Activated naive CD8-positive, alpha-beta T cell treated with anti-CD3 and anti-CD28 coated beads, Interleukin-2, amount 10 ng/mL, durations not matched to agents 7 days and 5 days (primary cell): ENCODE data around the gene JHY. TPM values are rescaled to one million over a fixed set of nuclear protein-coding genes. Genes with fewer than 3 reads are reported as not detected.

ENCODE experiments used
- ATAC-seq: fragments of 150-1000 bp; cut with Tn5 transposase; one replicate; pipeline ENCODE4 v1.10.0; 2021; ENCODE audit warnings: low read depth, moderate library complexity
- POLR2A ChIA-PET: fragments of 350-600 bp; sonication (Branson Sonifier 250); formaldehyde crosslinking; loops from one replicate; lab custom pipeline; 2021; ENCODE audit warnings: antibody characterized with exemption; lab: Charles Lee
- DNase-seq: peaks from one replicate; pipeline ENCODE4 v3.0.0; 2021
- H3K27ac Mint-ChIP-seq: one replicate; pipeline ENCODE4 v1.8.0; 2022; ENCODE audit warnings: mild to moderate bottlenecking, mixed read lengths
- H3K27me3 Mint-ChIP-seq: one replicate; pipeline ENCODE4 v1.8.0; 2022; ENCODE audit warnings: mild to moderate bottlenecking, moderate library complexity, mixed read lengths
- H3K36me3 Mint-ChIP-seq: one replicate; pipeline ENCODE4 v1.8.0; 2021; ENCODE audit warnings: mild to moderate bottlenecking, mixed read lengths
- H3K4me1 Mint-ChIP-seq: one replicate; pipeline ENCODE4 v1.8.0; 2021; ENCODE audit warnings: mixed read lengths
- H3K4me3 Mint-ChIP-seq: one replicate; pipeline ENCODE4 v1.8.0; 2022; ENCODE audit warnings: mild to moderate bottlenecking, moderate library complexity, mixed read lengths
- H3K9me3 Mint-ChIP-seq: one replicate; pipeline ENCODE4 v1.8.0; 2021; ENCODE audit warnings: mixed read lengths
- total RNA-seq, 2 experiments: library from RNA; stranded (reverse); gene quantifications; one replicate each; pipeline ENCODE4 v1.2.3, GENCODE V29; 2021

Gene JHY
- total RNA-seq, 2 experiments from 2014 or later, result 5.5 to 6.2 TPM

- no peak for ATAC-seq
- peaks cover 3% of the 10 kb centered on the region for H3K9me3 Mint-ChIP-seq
- H3K4me1 Mint-ChIP-seq, result peaks cover 27% of the 10 kb centered on the region
- H3K36me3 Mint-ChIP-seq, result peaks cover 3% of the 10 kb centered on the region
- POLR2A ChIA-PET, result no interaction called here
- no peak for DNase-seq
- peaks cover 95% of the 10 kb centered on the region for H3K27me3 Mint-ChIP-seq
- H3K4me3 Mint-ChIP-seq, result no peak overlapping the region
- peak overlapping the region; percentile 7 for H3K27ac Mint-ChIP-seq
These were observed 97.4 kb downstream of the JHY start for GRCh38 chr11:122979815-122980595.

GRCh38 chr11:122981388-122982264, 99.1 kb downstream of the JHY start, which contains the start of gene BSX:
Gene BSX (minus strand): TSS chr11:122981834. CDS start chr11:122981671, 163 bp downstream.
- peaks cover 23% of the 10 kb centered on the region for H3K4me1 Mint-ChIP-seq
- peaks cover 93% of the 10 kb centered on the region for H3K27me3 Mint-ChIP-seq
- peaks cover 3% of the 10 kb centered on the region for H3K36me3 Mint-ChIP-seq
- peak within 1 kb of the TSS; percentile 6 for H3K27ac Mint-ChIP-seq
- ATAC-seq, result peak; percentile 69
- H3K9me3 Mint-ChIP-seq, result peaks cover 3% of the 10 kb centered on the region
- peak; percentile 81 for DNase-seq
- POLR2A ChIA-PET, result no interaction called here
- no peak within 1 kb of the TSS for H3K4me3 Mint-ChIP-seq

- no peaks in the 10 kb centered on the region for H3K36me3 Mint-ChIP-seq
- peaks cover 11% of the 10 kb centered on the region for H3K4me1 Mint-ChIP-seq
- DNase-seq, result no peak
- no peak for ATAC-seq
- POLR2A ChIA-PET, result no interaction called here
- H3K27ac Mint-ChIP-seq, result no peak overlapping the region
- no peaks in the 10 kb centered on the region for H3K9me3 Mint-ChIP-seq
- peak overlapping the region; percentile 89 for H3K4me3 Mint-ChIP-seq
- peaks cover 90% of the 10 kb centered on the region for H3K27me3 Mint-ChIP-seq
These were observed 101.1 kb downstream of the JHY start for GRCh38 chr11:122983438-122984185.

- DNase-seq (peak; percentile 45), ATAC-seq (peak; percentile 62)
- Mint-ChIP-seq H3K27ac (no peak overlapping the region), H3K9me3 (peaks cover 3% of the 10 kb centered on the region), H3K27me3 (peaks cover 82% of the 10 kb centered on the region), H3K4me3 (peak overlapping the region; percentile 89), H3K4me1 (peaks cover 11% of the 10 kb centered on the region), H3K36me3 (no peaks in the 10 kb centered on the region)
- POLR2A ChIA-PET, result no interaction called here
These were observed 101.8 kb downstream of the JHY start for GRCh38 chr11:122984186-122985011.

GRCh38 chr11:122995526-122995925, 113.0 kb downstream of the JHY start:
- Mint-ChIP-seq H3K36me3 (no peaks in the 10 kb centered on the region), H3K4me1 (no peaks in the 10 kb centered on the region), H3K27me3 (peaks cover 16% of the 10 kb centered on the region), H3K27ac (no peak overlapping the region), H3K4me3 (no peak overlapping the region), H3K9me3 (no peaks in the 10 kb centered on the region)
- ATAC-seq (no peak), DNase-seq (no peak)
- POLR2A ChIA-PET, result no interaction called here

- Mint-ChIP-seq H3K36me3 (no peaks in the 10 kb centered on the region), H3K27ac (no peak overlapping the region), H3K9me3 (no peaks in the 10 kb centered on the region), H3K27me3 (peaks cover 14% of the 10 kb centered on the region), H3K4me1 (no peaks in the 10 kb centered on the region), H3K4me3 (no peak overlapping the region)
- ATAC-seq (no peak), DNase-seq (no peak)
- POLR2A ChIA-PET, result no interaction called here
These were observed 116.3 kb downstream of the JHY start for GRCh38 chr11:122998727-122999366.

GRCh38 chr11:123000721-123001120, 118.2 kb downstream of the JHY start:
- POLR2A ChIA-PET, result no interaction called here
- no peaks in the 10 kb centered on the region for H3K36me3 Mint-ChIP-seq
- H3K9me3 Mint-ChIP-seq, result no peaks in the 10 kb centered on the region
- ATAC-seq (no peak), DNase-seq (no peak)
- H3K4me3 Mint-ChIP-seq, result no peak overlapping the region
- no peak overlapping the region for H3K27ac Mint-ChIP-seq
- H3K4me1 Mint-ChIP-seq, result no peaks in the 10 kb centered on the region
- peaks cover 11% of the 10 kb centered on the region for H3K27me3 Mint-ChIP-seq

GRCh38 chr11:123006860-123007542, 124.4 kb downstream of the JHY start:
- ATAC-seq, result no peak
- DNase-seq, result no peak
- Mint-ChIP-seq H3K27ac (no peak overlapping the region), H3K9me3 (no peaks in the 10 kb centered on the region), H3K27me3 (peaks cover 9% of the 10 kb centered on the region), H3K36me3 (no peaks in the 10 kb centered on the region), H3K4me3 (no peak overlapping the region), H3K4me1 (no peaks in the 10 kb centered on the region)
- POLR2A ChIA-PET, result no interaction called here

Other genes starting within 250 kb of the JHY start
- 10 to 100 TPM; 40.7 to 44.8 TPM for gene UBASH3B, start 227.0 kb upstream of the JHY start, total RNA-seq
- 10 to 100 TPM; 18.9 to 20.8 TPM for gene CRTAM, start 44.3 kb upstream of the JHY start, total RNA-seq
- gene BSX, start 99.1 kb downstream of the JHY start, total RNA-seq, result not detected
- gene HSPA8, start 179.4 kb downstream of the JHY start, total RNA-seq, result 1,000 to 10,000 TPM; 1,098 to 1,132 TPM